ENCODE results near the gene C19orf38. TPM values are rescaled to one million over a fixed set of nuclear protein-coding genes. Genes with fewer than 3 reads are reported as not detected.

C19orf38 gene
- 0.07 to 0.18 TPM (median 0.14 TPM) in 4 of 5 replicates, not detected in the other for total RNA-seq (2022; extraction: Qiagen RNA extraction)

GRCh38 chr19:10848230-10848856 is at the start of gene C19orf38:
Gene C19orf38 (plus strand): TSS chr19:10848415. CDS start chr19:10848509, 94 bp downstream.

GRCh38 chr19:10835754-10836478 is 12.3 kb upstream of the C19orf38 start, which contains the start of gene TMED1:
Gene TMED1 (minus strand): TSS chr19:10836212. CDS start chr19:10836191, 21 bp downstream.

GRCh38 chr19:10870955-10871603 is 22.9 kb downstream of the C19orf38 start, which contains the start of gene CARM1:
Gene CARM1 (plus strand): TSS chr19:10871553. CDS start chr19:10871703, 150 bp downstream.

Other genes starting within 250 kb of the C19orf38 start
- 6.8 to 9.8 TPM (median 8.8 TPM) in 5 replicates for gene SLC44A2, start 222.9 kb upstream of the C19orf38 start, total RNA-seq (2022; extraction: Qiagen RNA extraction)
- gene ILF3, start 194.1 kb upstream of the C19orf38 start, total RNA-seq (2022; extraction: Qiagen RNA extraction), result 132 to 191 TPM (median 177 TPM) in 5 replicates
- gene QTRT1, start 147.0 kb upstream of the C19orf38 start, total RNA-seq (2022; extraction: Qiagen RNA extraction), result 25.9 to 31.2 TPM (median 30.5 TPM) in 5 replicates
- 42.4 to 60.9 TPM (median 58.5 TPM) in 5 replicates for gene DNM2, start 130.3 kb upstream of the C19orf38 start, total RNA-seq (2022; extraction: Qiagen RNA extraction)
- gene TMED1, start 12.2 kb upstream of the C19orf38 start, total RNA-seq (2022; extraction: Qiagen RNA extraction), result 23.3 to 25.0 TPM (median 23.7 TPM) in 5 replicates
- 36.7 to 54.6 TPM (median 52.1 TPM) in 5 replicates for gene CARM1, start 23.1 kb downstream of the C19orf38 start, total RNA-seq (2022; extraction: Qiagen RNA extraction)
- 13.3 to 23.3 TPM (median 20.9 TPM) in 5 replicates for gene YIPF2, start 80.2 kb downstream of the C19orf38 start, total RNA-seq (2022; extraction: Qiagen RNA extraction)
- 13.3 to 17.4 TPM (median 15.2 TPM) in 5 replicates for gene TIMM29, start 80.4 kb downstream of the C19orf38 start, total RNA-seq (2022; extraction: Qiagen RNA extraction)
- gene SMARCA4, start 112.6 kb downstream of the C19orf38 start, total RNA-seq (2022; extraction: Qiagen RNA extraction), result 7.3 to 9.8 TPM (median 8.9 TPM) in 5 replicates
- gene LDLR, start 241.0 kb downstream of the C19orf38 start, total RNA-seq (2022; extraction: Qiagen RNA extraction), result 19.5 to 28.1 TPM (median 26.0 TPM) in 5 replicates

Data from A549 treated with dexamethasone at 1 μM for 4 hours (cell line).